GM18511 (cell line): ENCODE measurements around the gene TRIM74.
"Not testable (repeated sequence)": the region's sequence is repeated elsewhere in the genome, so short reads cannot be mapped to it uniquely, and the experiment has no call there.

ENCODE experiments used
- ATAC-seq: cut with Tn5 transposase; IDR thresholded peaks from one replicate; pipeline ENCODE4 v1.9.1; 2021; ENCODE audit warnings: mild to moderate bottlenecking, moderate library complexity; ENCODE audit not compliant: unreplicated experiment

TRIM74 gene

GRCh38 chr7:72968980-72969516, at the start of gene TRIM74:
Gene TRIM74 (minus strand): TSS chr7:72969466. CDS start chr7:72966157, 3,309 bp downstream.
- ATAC-seq, result not testable (repeated sequence)

- not testable (repeated sequence) for ATAC-seq
Measured at GRCh38 chr7:73006491-73006890, 37.2 kb upstream of the TRIM74 start.

DNA sequence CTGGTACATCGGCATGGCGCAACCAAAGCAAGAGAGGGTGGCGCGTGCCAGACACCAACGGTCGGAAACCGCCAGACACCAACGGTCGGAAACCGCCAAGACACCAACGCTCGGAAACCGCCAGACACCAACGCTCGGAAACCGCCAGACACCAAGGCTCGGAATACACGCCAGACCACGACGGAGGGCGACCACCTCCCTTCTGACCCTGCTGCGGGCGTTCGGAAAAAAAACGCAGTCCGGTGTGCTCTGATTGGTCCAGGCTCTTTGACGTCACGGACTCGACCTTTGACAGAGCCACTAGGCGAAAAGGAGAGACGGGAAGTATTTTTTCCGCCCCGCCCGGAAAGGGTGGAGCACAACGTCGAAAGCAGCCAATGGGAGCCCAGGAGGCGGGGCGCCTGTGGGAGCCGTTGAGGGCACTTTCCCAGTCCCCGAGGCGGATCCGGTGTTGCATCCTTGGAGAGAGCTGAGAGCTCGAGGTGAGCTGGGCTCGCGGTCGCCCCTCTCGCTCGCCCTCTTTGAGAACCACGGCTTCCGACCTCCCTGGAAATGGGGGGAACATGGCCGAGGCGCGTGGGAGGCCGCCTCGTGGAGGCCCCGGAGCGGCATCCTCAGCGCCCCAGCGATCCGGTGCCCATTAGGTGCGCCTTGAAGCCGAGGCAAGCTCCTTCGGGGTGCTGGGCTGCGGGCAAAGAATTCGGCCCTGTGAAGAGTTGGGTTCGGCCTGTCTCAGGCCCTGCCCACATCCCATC, 36.6 kb upstream of the TRIM74 start:
- peak; percentile 92 for ATAC-seq

DNA sequence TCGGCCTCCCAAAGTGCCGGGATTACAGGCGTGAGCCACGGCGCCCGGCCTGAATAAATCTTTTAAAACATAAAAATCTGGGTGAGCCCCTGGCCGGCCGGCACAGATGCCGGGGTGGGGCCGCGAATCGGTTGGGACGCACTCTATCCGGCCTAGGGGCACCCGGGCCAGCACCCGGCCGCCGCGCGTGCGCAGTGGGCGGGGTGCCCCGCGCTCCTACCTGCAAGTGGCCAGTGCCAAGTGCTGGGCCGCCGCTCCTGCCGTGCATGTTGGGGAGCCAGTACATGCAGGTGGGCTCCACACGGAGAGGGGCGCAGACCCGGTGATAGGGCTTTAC, 36.1 kb upstream of the TRIM74 start:
- peak; percentile 86 for ATAC-seq

DNA sequence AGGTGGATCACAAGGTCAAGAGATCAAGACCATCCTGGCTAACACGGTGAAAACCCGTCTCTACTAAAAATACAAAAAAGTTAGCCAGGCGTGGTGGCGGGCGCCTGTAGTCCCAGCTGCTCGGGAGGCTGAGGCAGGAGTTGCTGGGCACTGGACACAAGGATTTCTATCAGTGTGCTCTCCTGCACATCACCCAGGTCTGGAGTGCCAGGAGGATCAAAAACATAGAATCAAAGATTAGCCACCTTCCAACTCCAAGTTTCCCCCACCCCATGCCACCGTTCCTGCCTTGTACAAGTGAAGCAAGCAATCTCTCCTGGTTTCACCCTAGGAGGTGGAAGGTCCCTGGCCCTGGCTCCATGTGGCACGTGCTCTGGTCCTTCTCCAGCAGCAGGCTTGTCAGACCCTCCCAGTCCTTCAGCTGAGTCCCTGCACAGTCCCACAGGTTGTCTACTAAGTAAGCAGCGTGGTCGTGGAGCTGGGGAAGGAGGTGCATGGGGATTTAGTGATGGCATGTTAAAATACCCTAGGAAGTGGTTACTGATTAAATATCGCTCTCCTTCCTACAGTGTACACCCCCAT, 28.7 kb upstream of the TRIM74 start:
- ATAC-seq, result not testable (repeated sequence)

GRCh38 chr7:72997447-72997846, 28.2 kb upstream of the TRIM74 start:
- ATAC-seq, result not testable (repeated sequence)

- ATAC-seq, result not testable (repeated sequence)
Measured at GRCh38 chr7:72995484-72995883, 26.2 kb upstream of the TRIM74 start.

DNA sequence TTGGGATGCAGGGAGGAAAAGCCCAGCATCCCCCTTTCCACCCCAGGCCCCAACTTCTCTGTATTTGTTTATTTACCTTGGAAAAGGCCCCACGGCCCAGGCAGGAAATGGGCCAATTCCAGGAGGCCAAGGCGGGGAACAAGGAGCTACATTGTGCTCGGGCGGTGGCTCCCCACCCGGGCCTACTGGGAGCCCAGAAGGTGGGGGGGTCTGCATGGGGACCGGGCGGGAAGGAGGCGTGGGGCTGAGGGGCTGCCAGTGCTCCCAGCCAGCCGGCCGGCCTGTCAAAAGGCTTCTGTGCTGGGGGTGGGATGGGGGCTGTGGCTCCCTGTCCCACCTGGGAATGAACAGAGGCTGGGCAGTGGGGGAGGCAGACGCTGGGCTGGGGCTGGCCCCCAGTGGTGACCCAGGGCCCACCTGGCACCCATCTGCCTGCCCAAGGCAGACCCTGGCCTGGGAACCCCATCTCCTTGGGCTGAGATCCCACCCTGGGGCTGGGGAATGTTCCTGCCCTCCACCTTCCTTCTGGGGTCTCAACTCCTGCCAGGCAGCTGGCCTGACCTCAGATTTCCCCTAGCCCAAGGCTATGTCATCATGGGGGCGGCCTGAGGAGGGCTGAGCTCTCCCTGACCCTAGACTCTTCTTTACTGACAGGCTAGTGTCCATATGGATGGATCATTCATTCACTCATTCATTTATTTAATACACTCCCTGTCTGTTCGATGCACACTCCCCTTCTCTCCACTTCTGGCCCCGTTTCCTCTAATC, 21.1 kb upstream of the TRIM74 start:
- ATAC-seq, result not testable (repeated sequence)

DNA sequence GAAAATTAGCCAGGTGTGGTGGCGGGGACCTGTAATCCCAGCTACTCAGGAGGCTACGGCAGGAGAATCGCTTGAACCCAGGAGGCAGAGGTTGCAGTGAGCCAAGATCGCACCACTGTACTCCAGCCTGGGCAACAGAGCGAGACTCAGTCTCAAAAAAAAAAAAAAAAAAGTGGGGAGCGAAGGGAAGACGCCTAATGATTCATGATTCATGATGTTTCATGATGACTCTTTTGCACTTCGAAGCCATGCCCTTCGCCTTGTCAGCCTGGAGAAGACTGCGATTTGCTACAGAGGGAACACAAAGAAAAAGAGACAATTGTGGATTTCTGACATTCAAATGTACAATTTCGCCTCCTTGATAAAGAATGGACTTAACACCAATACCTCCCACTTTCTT, 12.8 kb upstream of the TRIM74 start:
- ATAC-seq, result not testable (repeated sequence)

DNA sequence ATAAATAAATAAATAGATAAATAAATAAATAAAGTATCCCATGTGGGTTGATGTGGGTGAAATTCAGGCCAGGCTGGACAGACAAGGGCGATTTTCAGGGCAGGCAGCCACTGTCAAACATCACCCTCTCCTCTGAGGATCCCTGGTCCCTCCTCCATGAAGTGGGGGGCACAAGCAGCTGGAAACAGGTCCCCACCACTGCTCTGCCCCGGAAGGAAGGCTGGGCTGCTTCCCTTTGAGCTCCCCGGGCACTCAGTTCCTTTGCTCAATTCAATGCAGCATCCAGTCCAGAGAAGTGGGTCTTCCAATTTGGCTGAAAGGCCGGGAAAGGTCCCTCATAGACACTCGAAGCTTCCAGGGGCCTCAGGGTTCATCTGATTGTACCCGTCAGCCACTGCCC, 11.1 kb upstream of the TRIM74 start:
- not testable (repeated sequence) for ATAC-seq

DNA sequence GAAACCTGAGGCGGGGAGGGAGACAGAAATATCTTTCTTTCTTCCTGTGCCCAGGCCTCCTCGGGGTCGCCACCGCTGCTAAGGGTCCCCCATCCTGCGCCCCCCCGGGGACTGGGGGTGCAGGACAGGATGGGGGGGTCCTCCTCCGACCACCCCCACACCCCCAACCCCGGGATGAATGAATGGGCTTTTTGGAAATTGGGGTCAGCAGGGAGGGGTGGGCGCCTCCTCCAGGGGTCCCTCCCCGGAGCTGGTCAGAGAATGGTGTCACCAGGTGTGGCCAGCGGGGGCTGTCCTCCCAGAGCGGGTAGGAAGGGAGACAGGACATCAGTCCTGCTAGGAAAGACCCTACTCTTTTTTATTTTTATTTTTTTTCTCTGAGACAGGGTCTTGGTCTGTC, 7.2 kb upstream of the TRIM74 start:
- not testable (repeated sequence) for ATAC-seq

GRCh38 chr7:72975656-72976286, 6.5 kb upstream of the TRIM74 start:
- ATAC-seq, result not testable (repeated sequence)

DNA sequence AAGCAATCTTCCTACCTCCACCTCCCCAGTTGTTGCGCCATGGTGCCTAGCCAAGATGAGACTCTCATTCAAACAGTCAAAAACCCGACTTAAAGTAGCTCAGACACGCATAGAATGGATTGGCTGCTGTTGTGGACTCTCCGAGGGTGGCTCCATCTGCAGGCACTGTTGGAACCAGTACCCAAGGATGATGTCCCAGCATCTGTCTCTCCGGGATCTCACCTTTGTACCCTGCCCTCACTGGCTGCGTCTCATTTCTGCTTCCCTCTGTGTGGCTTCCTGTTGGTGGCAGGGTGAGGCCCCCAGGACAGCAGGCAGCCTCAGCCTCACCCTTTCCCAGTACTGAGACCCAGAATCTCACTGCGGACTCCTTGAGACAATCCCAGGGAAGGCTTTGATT, 5.5 kb upstream of the TRIM74 start:
- not testable (repeated sequence) for ATAC-seq

- not testable (repeated sequence) for ATAC-seq
Measured at GRCh38 chr7:72971505-72971904, 2.2 kb upstream of the TRIM74 start.

DNA sequence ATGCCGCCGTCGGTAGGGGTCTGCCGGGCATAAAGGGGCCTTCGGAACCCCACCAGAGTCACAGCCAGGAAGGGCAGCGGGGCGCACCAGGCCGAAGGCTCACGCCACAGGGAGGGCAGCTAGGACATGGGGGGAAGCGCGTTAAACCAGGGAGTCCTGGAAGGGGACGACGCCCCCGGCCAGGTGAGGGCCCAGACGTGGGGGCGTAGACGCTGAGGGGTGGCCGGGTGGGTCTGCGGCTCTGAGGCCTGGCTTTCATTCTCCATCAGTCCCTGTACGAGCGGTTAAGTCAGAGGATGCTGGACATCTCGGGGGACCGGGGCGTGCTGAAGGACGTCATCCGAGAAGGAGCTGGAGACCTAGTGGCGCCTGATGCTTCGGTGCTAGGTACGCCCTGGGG, 422 bp upstream of the TRIM74 start:
- not testable (repeated sequence) for ATAC-seq

- ATAC-seq, result not testable (repeated sequence)
Measured at GRCh38 chr7:72966892-72967291, 2.4 kb downstream of the TRIM74 start.

DNA sequence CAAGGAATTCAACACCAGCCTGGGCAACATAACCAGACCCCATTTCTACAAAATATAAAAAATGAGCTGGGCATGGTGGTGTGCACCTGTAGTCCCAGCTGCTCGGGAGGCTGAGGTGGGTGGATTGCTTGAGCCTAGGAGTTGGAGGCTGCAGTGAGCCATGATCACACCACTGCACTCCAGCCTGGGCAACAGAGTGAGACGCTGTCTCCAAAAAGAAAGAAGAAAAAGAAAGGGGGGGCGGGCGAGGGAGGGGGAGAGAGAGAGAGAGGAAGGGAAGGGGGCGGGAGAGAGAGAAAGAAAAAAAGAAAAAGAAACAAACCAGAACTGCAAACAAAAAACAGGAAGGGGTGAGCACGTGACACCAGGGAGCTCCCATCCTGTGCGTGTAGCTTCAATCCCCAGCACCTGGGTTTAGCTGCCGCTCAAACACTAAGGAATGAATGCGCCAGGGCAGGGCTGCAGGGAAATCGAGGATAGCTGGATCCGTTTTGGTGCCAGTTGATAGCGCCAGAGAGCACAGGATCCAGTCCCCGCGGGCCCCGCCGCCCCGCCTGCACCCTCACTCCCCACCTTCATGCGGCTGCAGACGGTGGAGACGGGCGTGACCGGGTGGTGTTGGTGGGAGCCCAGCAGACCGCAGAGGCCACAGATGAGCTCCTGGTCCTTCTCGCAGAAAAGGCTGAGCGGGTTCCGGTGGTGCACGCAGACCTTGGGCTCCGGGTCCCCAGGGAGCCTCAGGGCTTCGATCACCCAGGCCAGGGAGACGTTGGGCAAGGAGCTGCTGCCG, 3.9 kb downstream of the TRIM74 start:
- peak; percentile 72 for ATAC-seq

GRCh38 chr7:72963056-72963455, 6.2 kb downstream of the TRIM74 start:
- not testable (repeated sequence) for ATAC-seq

- not testable (repeated sequence) for ATAC-seq
Measured at GRCh38 chr7:72961346-72961650, 8.0 kb downstream of the TRIM74 start.

DNA sequence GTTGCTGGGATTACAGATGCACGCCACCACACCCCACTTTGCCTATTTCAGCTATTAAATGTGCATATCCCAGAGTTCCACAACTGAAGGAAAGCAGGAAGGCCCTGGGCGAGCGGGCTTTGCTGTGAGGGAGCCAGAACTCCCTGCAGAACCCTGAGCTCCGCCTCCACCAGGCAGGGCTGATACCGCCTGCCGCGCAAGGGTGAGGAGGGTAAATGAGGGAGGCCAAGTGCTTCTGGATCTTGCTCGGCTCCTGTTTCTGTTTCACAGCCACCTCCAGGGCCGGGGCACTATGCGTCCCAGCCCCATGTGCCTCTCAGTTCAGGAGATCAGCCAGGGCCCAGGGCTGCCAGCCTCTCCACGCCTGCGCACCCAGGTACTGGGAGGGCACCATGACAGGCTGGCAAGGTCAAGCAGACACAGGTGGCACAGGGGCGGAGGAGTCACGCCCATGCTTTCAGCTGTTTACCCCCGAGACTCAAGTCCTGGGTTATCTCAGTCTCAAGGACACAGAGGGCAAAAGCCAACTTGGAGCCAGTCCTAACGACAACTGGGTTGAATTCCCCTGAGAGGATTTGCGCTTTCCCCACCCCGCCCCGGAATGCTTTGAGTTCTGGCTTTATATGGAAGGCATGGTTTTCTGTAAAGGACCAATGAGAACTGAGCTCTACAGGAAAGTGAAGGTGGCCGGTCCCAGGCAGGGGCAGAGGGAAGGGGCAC, 8.5 kb downstream of the TRIM74 start:
- not testable (repeated sequence) for ATAC-seq
